ENCODE data around the gene CASP3.

Gene CASP3

DNA sequence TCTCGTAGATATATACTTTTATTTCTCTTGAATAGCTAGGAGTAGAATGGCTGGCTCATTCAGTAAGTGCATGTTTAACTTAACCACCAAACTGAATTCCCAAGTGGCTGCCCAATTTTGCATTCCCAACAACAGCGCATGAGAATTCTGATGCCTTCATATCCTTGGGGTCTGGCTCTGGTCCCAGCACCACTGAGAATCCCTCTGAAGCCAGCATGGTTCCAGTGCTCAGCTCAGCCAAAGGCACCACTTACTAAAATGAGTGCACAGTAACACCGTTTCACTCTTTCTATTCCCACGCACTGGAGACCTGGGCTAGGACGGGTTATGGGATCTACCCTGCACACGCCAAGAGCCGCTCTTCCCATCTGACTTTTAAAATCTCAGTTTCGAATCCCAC lies 60.4 kb downstream of the CASP3 start:
- DNase-seq (ENCODE audit: low read depth, low spot score): peak; percentile 53
- TF ChIP-seq, protein P1, sequence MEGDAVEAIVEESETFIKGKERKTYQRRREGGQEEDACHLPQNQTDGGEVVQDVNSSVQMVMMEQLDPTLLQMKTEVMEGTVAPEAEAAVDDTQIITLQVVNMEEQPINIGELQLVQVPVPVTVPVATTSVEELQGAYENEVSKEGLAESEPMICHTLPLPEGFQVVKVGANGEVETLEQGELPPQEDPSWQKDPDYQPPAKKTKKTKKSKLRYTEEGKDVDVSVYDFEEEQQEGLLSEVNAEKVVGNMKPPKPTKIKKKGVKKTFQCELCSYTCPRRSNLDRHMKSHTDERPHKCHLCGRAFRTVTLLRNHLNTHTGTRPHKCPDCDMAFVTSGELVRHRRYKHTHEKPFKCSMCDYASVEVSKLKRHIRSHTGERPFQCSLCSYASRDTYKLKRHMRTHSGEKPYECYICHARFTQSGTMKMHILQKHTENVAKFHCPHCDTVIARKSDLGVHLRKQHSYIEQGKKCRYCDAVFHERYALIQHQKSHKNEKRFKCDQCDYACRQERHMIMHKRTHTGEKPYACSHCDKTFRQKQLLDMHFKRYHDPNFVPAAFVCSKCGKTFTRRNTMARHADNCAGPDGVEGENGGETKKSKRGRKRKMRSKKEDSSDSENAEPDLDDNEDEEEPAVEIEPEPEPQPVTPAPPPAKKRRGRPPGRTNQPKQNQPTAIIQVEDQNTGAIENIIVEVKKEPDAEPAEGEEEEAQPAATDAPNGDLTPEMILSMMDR (IDR thresholded peaks at IDR 0.05; ENCODE audit: low read depth, low read length): no peak
- in situ Hi-C loops (cut with HindIII; ENCODE audit: low sequenced_read_pairs): no loop called here
- no peak overlapping the region for H3K4me3 ChIP-seq (ENCODE audit: low read depth, low read length)

DNA sequence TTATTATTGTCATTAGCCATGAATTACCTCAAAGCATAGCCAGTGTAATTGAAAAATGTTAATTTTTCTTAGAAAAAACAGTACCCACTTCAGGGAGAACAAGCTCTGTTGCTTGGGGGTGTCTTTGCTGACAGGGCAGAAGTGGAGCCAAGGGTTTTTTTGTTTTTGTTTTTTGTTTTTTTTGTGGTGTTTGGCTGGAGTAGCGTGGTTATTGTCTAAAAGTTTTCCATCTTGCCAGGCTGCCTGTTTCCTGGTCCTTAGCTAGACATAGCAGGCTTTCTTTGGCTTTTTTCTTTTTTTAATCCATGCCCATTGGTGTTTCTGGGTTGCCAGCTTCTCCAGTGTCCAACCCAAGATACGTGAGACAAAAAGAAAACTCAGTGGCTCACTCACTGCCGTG lies 61.5 kb downstream of the CASP3 start:
- in situ Hi-C loops (cut with HindIII; ENCODE audit: low sequenced_read_pairs): no loop called here
- TF ChIP-seq, protein P1 (IDR thresholded peaks at IDR 0.05; ENCODE audit: low read depth, low read length): no peak
- no peak overlapping the region for H3K4me3 ChIP-seq (ENCODE audit: low read depth, low read length)
- no peak for DNase-seq (ENCODE audit: low read depth, low spot score)

DNA sequence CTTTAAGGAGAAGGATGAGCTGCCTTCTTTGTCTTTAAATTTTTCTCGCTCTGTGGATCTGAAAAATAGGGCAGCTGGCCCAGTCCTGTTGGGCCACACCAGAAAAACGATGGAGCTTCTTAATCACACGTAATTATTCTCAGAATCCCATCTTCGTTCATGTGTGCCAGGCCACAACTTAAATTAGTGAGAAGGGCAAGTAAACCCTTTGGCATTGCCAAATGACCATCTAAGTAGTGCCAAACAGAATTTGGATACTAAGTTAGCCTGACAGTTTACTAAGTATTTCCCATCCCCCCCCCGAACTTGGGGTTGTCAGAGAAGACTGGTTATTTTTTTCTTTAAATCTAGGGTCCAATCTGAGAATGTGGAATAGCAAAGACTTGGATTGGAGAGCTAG lies 62.0 kb downstream of the CASP3 start:
- TF ChIP-seq, protein P1 (IDR thresholded peaks at IDR 0.05; ENCODE audit: low read depth, low read length): no peak
- H3K4me3 ChIP-seq (ENCODE audit: low read depth, low read length): no peak overlapping the region
- in situ Hi-C loops (cut with HindIII; ENCODE audit: low sequenced_read_pairs): no loop called here
- DNase-seq (ENCODE audit: low read depth, low spot score): no peak

DNA sequence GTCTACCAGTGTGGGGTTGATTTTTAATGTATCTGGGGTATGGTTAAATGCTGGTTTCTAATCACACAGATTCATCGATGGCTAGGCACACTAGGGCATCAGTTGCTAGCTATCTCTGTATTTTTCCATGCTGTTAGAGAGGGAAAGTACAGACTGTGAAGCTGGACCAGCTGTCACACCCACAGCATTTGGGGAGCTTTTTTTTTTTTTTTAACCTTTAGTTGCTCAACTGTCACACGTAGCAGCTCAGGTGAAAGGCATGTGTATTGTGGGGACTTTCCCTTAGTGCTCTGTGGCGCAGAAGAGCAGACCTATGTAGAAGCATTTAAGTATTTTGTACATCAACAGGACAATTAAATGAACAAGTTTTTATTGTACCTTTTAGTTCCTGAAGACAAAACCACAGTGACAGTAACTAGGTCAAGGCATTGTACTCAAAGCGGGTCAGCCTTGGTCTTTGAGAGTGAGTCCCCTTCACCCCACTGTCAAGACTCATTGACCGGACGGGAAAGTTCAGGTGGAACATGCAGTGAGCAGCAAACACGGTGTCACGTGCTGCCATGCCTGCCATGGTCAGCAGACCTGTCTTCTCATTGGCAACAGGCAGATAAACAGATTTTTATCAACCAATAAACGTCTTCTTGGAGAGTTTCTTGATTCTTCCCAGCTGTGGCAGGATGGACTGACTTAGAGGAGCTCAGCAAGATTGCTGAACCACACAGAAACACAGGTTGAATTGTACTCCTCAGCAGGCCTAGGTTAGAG lies 65.3 kb downstream of the CASP3 start:
- in situ Hi-C loops (cut with HindIII; ENCODE audit: low sequenced_read_pairs): no loop called here
- TF ChIP-seq, protein P1 (IDR thresholded peaks at IDR 0.05; ENCODE audit: low read depth, low read length): no peak
- no peak for DNase-seq (ENCODE audit: low read depth, low spot score)
- H3K4me3 ChIP-seq (ENCODE audit: low read depth, low read length): no peak overlapping the region

Data from astrocyte of the spinal cord (primary cell).